ENCODE measurements around the gene CCDC73.
A peak's percentile ranks its signal among the peaks of the same experiment; 100 is the strongest.
"Not testable (repeated sequence)": the region's sequence is repeated elsewhere in the genome, so short reads cannot be mapped to it uniquely, and the experiment has no call there.

CCDC73 gene

GRCh38 chr11:32831221-32831620 lies 36.8 kb upstream of the CCDC73 start:
- no peak for TF ChIP-seq CTCF (IDR thresholded peaks at IDR 0.05; ENCODE audit: borderline replicate concordance, insufficient read depth, low read depth, low read length)

GRCh38 chr11:32830796-32831195 lies 36.3 kb upstream of the CCDC73 start:
- no peak overlapping the region for H3K4me3 ChIP-seq (ENCODE audit: low read depth, low read length)
- TF ChIP-seq CTCF (IDR thresholded peaks at IDR 0.05; ENCODE audit: borderline replicate concordance, insufficient read depth, low read depth, low read length), result no peak

More at GRCh38 chr11:32831221-32831620, 36.8 kb upstream of the CCDC73 start:
- no peak overlapping the region for H3K4me3 ChIP-seq (ENCODE audit: low read depth, low read length)

GRCh38 chr11:32830413-32830738 lies 35.9 kb upstream of the CCDC73 start:
- peak overlapping the region; percentile 78 for H3K4me3 ChIP-seq (ENCODE audit: low read depth, low read length)

GRCh38 chr11:32829680-32830412 lies 35.4 kb upstream of the CCDC73 start, which contains the start of gene PRRG4:
Gene PRRG4 (plus strand): TSS chr11:32829927. CDS start chr11:32830530, 603 bp downstream.
- no peak for TF ChIP-seq CTCF (IDR thresholded peaks at IDR 0.05; ENCODE audit: borderline replicate concordance, insufficient read depth, low read depth, low read length)
- H3K4me3 ChIP-seq (ENCODE audit: low read depth, low read length), result peak within 1 kb of the TSS; percentile 78

More at GRCh38 chr11:32830413-32830738, 35.9 kb upstream of the CCDC73 start:
- TF ChIP-seq CTCF (IDR thresholded peaks at IDR 0.05; ENCODE audit: borderline replicate concordance, insufficient read depth, low read depth, low read length), result no peak

- peak overlapping the region; percentile 78 for H3K4me3 ChIP-seq (ENCODE audit: low read depth, low read length)
- no peak for TF ChIP-seq CTCF (IDR thresholded peaks at IDR 0.05; ENCODE audit: borderline replicate concordance, insufficient read depth, low read depth, low read length)
These were observed 34.8 kb upstream of the CCDC73 start for GRCh38 chr11:32829157-32829679.

- H3K4me3 ChIP-seq (ENCODE audit: low read depth, low read length), result no peak overlapping the region
- TF ChIP-seq CTCF (IDR thresholded peaks at IDR 0.05; ENCODE audit: borderline replicate concordance, insufficient read depth, low read depth, low read length), result no peak
These were observed 32.8 kb upstream of the CCDC73 start for GRCh38 chr11:32827276-32827675.

GRCh38 chr11:32826113-32826512 lies 31.7 kb upstream of the CCDC73 start:
- no peak overlapping the region for H3K4me3 ChIP-seq (ENCODE audit: low read depth, low read length)
- TF ChIP-seq CTCF (IDR thresholded peaks at IDR 0.05; ENCODE audit: borderline replicate concordance, insufficient read depth, low read depth, low read length), result no peak

GRCh38 chr11:32823617-32824016 lies 29.2 kb upstream of the CCDC73 start:
- not testable (repeated sequence) for H3K4me3 ChIP-seq (ENCODE audit: low read depth, low read length)
